Nephron (organoid): ENCODE data around the gene CPN1.

ENCODE experiments used
- H3K27ac Mint-ChIP-seq, 3 experiments: 2 replicates each; pipeline ENCODE4 v1.8.0; 2020; ENCODE audit warnings: mixed read lengths in 3 of 3, mild to moderate bottlenecking in 2 of 3, moderate library complexity in 1 of 3
- H3K27me3 Mint-ChIP-seq: 2 replicates; pipeline ENCODE4 v1.8.0; 2021; ENCODE audit warnings: low read depth, mild to moderate bottlenecking, moderate library complexity, mixed read lengths
- H3K36me3 Mint-ChIP-seq: 2 replicates; pipeline ENCODE4 v1.8.0; 2020; ENCODE audit warnings: low read depth, mixed read lengths
- H3K4me1 Mint-ChIP-seq: 2 replicates; pipeline ENCODE4 v1.8.0; 2020; ENCODE audit warnings: mixed read lengths
- H3K4me3 Mint-ChIP-seq, 3 experiments: 2 replicates each; pipeline ENCODE4 v1.8.0; 2020; ENCODE audit warnings: mild to moderate bottlenecking in 3 of 3, mixed read lengths in 3 of 3, moderate library complexity in 2 of 3
- H3K9me3 Mint-ChIP-seq: 2 replicates; pipeline ENCODE4 v1.8.0; 2020; ENCODE audit warnings: mixed read lengths
- TF ChIP-seq, protein P1 (sequence below), 3 experiments: fragments of 200-600 bp; sonication (generic); IDR thresholded peaks; one replicate each; pipeline ENCODE4 v1.5.0; 2021; ENCODE audit warnings: antibody characterized with exemption in 3 of 3; ENCODE audit not compliant: unreplicated experiment in 3 of 3

CPN1 gene

DNA sequence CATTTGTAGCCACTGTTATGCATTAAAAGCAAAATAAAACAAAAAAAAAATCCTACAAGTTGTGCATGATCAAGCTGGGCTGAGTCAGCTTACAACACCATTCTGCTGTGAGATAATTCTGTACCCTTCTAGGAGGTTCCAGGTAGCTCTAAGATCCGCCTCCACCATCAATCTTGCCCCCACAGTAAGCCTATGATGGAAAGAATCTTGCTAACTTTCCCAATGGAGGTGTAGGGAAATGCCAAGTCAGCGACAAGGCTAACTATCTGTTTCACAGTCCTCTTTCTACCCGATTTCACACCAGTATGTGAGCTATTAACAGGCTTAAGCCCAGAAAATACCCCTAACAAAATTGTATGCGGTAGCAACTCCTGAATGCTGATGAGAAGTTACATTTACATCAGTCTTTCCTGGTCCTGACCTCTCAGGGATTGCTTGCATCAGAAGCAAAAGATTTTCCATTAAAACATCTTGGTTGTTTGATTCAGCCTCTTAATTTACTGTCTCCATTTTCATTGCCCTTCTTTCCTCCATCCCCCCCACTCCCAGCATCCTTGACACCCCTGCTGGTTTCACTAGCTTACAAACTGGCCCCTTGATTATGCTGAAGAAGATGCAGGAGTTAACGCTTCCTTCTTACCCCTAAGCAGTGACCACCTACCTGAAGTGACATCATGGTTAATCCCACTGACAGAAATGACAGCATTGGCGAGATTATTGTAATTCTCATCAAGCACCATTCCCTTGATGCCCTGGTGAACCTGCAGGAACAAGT, 27.8 kb downstream of the CPN1 start:
- H3K4me1 Mint-ChIP-seq, result no peaks in the 10 kb centered on the region
- H3K27ac Mint-ChIP-seq, result no peak overlapping the region
- no peak overlapping the region for H3K4me3 Mint-ChIP-seq
- TF ChIP-seq, protein P1, sequence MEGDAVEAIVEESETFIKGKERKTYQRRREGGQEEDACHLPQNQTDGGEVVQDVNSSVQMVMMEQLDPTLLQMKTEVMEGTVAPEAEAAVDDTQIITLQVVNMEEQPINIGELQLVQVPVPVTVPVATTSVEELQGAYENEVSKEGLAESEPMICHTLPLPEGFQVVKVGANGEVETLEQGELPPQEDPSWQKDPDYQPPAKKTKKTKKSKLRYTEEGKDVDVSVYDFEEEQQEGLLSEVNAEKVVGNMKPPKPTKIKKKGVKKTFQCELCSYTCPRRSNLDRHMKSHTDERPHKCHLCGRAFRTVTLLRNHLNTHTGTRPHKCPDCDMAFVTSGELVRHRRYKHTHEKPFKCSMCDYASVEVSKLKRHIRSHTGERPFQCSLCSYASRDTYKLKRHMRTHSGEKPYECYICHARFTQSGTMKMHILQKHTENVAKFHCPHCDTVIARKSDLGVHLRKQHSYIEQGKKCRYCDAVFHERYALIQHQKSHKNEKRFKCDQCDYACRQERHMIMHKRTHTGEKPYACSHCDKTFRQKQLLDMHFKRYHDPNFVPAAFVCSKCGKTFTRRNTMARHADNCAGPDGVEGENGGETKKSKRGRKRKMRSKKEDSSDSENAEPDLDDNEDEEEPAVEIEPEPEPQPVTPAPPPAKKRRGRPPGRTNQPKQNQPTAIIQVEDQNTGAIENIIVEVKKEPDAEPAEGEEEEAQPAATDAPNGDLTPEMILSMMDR (IDR thresholded peaks at IDR 0.05; ENCODE audit: unreplicated experiment in 3 of 3), result no peak
- no peaks in the 10 kb centered on the region for H3K36me3 Mint-ChIP-seq
- no peaks in the 10 kb centered on the region for H3K27me3 Mint-ChIP-seq
- H3K9me3 Mint-ChIP-seq, result peaks cover 6% of the 10 kb centered on the region

DNA sequence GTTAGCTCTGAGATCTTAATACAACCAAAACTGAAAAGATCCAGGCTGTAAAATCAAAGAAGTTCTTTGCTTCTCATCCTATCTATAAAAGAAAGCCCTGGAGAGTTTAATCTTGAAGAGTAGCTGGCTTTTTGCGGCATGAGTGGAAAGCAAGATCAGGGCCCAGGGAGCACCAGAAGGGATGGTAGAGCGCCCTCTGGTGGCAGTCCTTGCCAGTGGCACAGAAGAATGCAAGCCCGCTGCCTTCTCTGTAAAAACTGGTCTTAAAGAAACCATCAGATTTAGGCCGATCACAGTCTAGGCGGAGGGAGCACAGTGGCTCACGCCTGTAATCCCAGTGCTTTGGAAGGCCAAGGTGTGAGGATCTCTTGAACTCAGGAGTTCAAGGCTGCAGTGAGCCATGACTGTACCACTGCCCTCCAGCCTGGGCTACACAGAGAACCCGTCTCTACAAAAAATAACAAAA, 35.6 kb downstream of the CPN1 start:
- no peaks in the 10 kb centered on the region for H3K36me3 Mint-ChIP-seq

DNA sequence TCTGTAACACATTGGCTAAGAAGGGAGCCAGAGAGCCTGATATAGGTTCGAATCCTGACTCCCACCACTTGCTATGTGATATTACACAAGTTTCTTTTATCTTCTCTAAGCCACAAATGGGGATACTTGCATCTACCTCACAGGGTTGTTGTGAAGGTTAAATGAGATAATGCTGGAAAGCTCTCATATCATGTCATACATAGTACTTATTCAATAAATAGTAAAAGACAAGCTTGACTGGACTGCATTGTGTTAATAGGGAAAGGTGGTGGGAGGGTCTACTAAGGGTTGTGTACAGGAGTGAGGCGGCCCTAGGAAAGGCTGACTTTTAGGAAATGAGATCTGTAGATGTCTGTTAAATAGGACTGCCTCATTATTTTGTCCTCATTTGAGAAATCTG, 36.1 kb downstream of the CPN1 start:
- Mint-ChIP-seq H3K9me3 (no peaks in the 10 kb centered on the region), H3K27ac (peak overlapping the region; percentile 67 to 89 (median 70)), H3K4me3 (no peak overlapping the region), H3K36me3 (no peaks in the 10 kb centered on the region), H3K4me1 (peaks cover 38% of the 10 kb centered on the region), H3K27me3 (no peaks in the 10 kb centered on the region)
- TF ChIP-seq, protein P1 (IDR thresholded peaks at IDR 0.05; ENCODE audit: unreplicated experiment in 3 of 3), result no peak

More for the DNA sequence above, 35.6 kb downstream of the CPN1 start:
- H3K27me3 Mint-ChIP-seq, result no peaks in the 10 kb centered on the region
- H3K4me1 Mint-ChIP-seq, result peaks cover 36% of the 10 kb centered on the region
- H3K9me3 Mint-ChIP-seq, result no peaks in the 10 kb centered on the region
- TF ChIP-seq, protein P1 (IDR thresholded peaks at IDR 0.05; ENCODE audit: unreplicated experiment in 3 of 3), result peak; percentile 89 to 98 (median 89)
- no peak overlapping the region for H3K4me3 Mint-ChIP-seq
- H3K27ac Mint-ChIP-seq, result peak overlapping the region; percentile 67 to 89 (median 70)

DNA sequence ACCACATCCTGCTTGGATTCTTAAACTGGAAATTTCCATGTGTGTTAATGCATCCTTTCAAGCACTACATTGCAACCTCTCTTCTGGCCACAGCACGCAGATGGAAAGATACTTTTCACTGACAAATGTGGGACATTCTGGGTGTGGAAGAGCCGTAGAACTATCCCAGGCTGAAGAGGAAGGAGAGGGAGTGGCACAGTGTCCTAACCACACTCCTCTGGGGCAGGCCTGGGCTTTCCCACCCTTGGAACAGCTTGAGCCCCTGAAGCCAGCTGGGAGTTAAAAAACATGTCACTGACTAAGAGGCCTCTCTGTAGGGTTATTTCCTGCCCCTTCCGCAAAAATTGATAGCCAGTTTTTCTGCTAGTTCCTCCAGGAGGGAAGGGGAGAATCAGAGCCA, 37.9 kb downstream of the CPN1 start:
- no peaks in the 10 kb centered on the region for H3K27me3 Mint-ChIP-seq
- H3K27ac Mint-ChIP-seq, result peak overlapping the region; percentile 82 to 95 (median 89)

DNA sequence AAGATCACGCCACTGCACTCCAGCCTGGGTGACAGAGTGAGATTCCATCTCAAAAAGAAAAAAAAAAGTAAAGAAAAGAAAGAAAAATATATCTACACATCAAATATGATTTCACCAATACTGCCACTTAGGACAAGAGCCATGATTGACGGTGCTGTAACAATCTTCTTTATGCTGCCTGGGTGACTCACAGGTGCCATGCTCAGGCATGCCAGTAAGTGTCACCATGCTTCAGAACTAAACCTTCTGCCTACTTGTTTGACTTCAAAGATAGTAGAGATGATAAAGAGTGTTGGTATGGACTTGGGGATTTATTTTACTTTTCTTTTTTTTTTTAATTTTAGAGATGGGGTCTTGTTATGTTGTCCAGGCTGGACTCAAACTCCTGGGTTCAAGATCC, 38.3 kb downstream of the CPN1 start:
- H3K4me3 Mint-ChIP-seq, result no peak overlapping the region
- no peaks in the 10 kb centered on the region for H3K36me3 Mint-ChIP-seq
- H3K27me3 Mint-ChIP-seq, result no peaks in the 10 kb centered on the region
- TF ChIP-seq, protein P1 (IDR thresholded peaks at IDR 0.05; ENCODE audit: unreplicated experiment in 3 of 3), result no peak
- no peaks in the 10 kb centered on the region for H3K9me3 Mint-ChIP-seq
- H3K4me1 Mint-ChIP-seq, result peaks cover 48% of the 10 kb centered on the region
- H3K27ac Mint-ChIP-seq, result peak overlapping the region; percentile 82 to 95 (median 89)

More for the DNA sequence above, 37.9 kb downstream of the CPN1 start:
- Mint-ChIP-seq H3K4me3 (peak overlapping the region in 1 of 3 experiments; percentile 6), H3K36me3 (no peaks in the 10 kb centered on the region), H3K9me3 (no peaks in the 10 kb centered on the region), H3K4me1 (peaks cover 43% of the 10 kb centered on the region)
- TF ChIP-seq, protein P1 (IDR thresholded peaks at IDR 0.05; ENCODE audit: unreplicated experiment in 3 of 3), result no peak
